RWPE1 (cell line): ENCODE measurements around the gene TBL3.
A peak's percentile ranks its signal among the peaks of the same experiment; 100 is the strongest.

ENCODE experiments used
- CTCF ChIA-PET: fragments of 350-600 bp; sonication (Branson Sonifier 250); formaldehyde crosslinking; extraction: SDS; loops from one replicate; lab custom pipeline; 2021; lab: Yijun Ruan, JAX
- POLR2A ChIA-PET: fragments of 400-600 bp; formaldehyde crosslinking; extraction: SDS; loops from one replicate; lab custom pipeline; 2020; ENCODE audit warnings: antibody characterized with exemption; ENCODE audit not compliant: low non-redundant PET; lab: Yijun Ruan, JAX
- DNase-seq: peaks from one replicate; pipeline ENCODE4 v3.0.0; 2012; ENCODE audit warnings: low spot score
- H3K27ac ChIP-seq: fragments of 450-650 bp; 2 replicates; pipeline ENCODE4 v1.5.1; 2017
- CTCF ChIP-seq: fragments of 450-650 bp; conservative IDR thresholded peaks from 2 replicates; pipeline ENCODE4 v1.5.1; 2017; ENCODE audit warnings: low read depth, mild to moderate bottlenecking

TBL3 gene

GRCh38 chr16:1980770-1981087 lies 8.9 kb downstream of the TBL3 start:
- H3K27ac ChIP-seq, result no peak overlapping the region; the same call in 1 of the 2 replicates
- CTCF ChIA-PET, result no interaction called here
- DNase-seq, result no peak
- no peak for TF ChIP-seq CTCF
- POLR2A ChIA-PET, result interaction anchor here (0.6 kb wide), 1 partner anchor 37 kb away, joined by 3 read pairs; no protein-coding TSS in a partner anchor

DNA sequence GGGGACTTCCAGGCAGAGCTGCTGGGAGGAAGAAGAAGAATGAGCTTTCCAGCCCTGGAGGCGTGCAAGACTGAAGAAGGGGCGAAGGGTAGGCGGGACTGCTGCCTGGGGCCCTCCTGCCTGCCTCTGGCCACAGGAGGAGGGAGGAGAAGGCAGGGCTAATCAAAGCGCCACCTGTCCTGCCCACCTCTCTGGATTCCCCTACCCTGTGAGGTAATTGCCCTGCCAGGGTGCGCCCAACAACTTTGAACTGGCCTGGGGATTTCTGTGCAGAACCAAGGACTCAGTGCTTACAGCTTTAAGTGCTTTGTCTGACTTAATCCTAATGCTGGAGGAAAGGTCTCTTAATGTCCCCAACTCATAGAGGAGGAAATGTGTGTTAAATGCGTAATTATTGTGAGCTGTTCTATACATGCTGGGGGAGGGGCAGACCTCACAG lies 9.6 kb downstream of the TBL3 start, which contains the start of gene NOXO1:
Gene NOXO1, minus strand, starts transcription at position 72 of the 439 bp plus-strand sequence. CDS start 290 bp downstream, outside the sequence.
- ChIA-PET POLR2A (interaction anchor here (0.6 kb wide), 2 partner anchors 36 to 37 kb away, joined by 3 to 5 read pairs; no protein-coding TSS in a partner anchor), CTCF (interaction anchor here (0.6 kb wide), 1 partner anchor 491 kb away, joined by 3 read pairs; no protein-coding TSS in a partner anchor)
- no peak for DNase-seq
- no peak for TF ChIP-seq CTCF
- peak within 1 kb of the TSS; percentile 74 for H3K27ac ChIP-seq

DNA sequence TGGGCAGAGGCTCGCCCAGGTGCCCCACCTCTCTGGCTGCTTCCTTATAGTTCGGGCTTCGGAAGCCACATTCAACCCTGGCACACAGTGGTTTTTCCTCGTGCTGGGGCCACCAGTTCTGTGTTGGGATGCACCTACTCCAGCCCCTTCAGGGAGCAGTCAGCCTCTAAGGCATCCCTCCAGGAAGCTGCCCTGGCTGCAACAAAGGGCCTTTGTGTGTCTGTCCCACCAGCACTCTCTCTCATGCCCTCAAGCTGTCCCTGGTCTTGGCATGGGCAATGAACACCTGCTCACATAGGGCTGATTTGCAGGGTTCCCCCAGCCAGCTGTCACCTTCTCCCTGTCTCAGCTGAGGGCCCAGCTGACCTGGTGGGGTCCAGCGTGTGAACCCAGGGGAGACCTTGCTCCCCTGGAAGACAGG lies 10.2 kb downstream of the TBL3 start:
- ChIA-PET POLR2A (no interaction called here), CTCF (interaction anchor here (0.7 kb wide), 1 partner anchor 21 kb away, joined by 3 read pairs; no protein-coding TSS in a partner anchor)
- no peak for DNase-seq
- TF ChIP-seq CTCF, result no peak
- peak overlapping the region; percentile 49 for H3K27ac ChIP-seq

DNA sequence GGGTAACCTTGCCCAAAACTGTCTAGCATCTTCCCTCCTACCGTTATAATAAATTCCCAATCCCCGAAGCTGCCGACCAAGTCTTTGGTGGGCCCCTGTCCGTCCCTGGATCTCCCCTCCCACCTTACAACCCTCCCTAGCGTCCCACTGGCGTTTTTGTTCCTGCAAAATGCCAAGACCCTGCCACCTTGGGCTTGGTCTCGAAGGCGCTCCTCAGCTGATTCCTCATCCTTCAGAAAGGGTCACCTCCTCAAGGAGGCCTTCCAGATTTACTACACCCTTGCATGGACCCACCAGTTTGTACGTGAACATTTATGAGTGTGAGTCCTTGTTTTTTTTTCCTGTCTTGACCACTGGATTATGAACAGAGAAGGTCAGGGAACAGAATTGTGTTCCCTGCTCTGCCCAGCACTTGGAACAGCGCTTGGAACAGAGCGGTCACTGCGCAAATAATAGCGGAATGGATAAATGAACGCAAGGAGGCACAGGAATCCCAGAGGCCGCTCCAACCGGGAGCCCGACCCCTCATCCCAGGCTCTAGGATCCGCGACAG lies 11.2 kb downstream of the TBL3 start:
- no peak for TF ChIP-seq CTCF
- H3K27ac ChIP-seq, result peak overlapping the region; percentile 73
- ChIA-PET CTCF (interaction anchor here (0.7 kb wide), 1 partner anchor 20 kb away, joined by 3 read pairs; no protein-coding TSS in a partner anchor), POLR2A (no interaction called here)
- no peak for DNase-seq

- peak within 1 kb of the TSS; percentile 73 for H3K27ac ChIP-seq
- DNase-seq, result peak; percentile 93
- TF ChIP-seq CTCF, result peak; percentile 40
- POLR2A ChIA-PET, result interaction anchor here (0.6 to 0.7 kb wide), 2 partner anchors 18 to 57 kb away, joined by 3 read pairs; no protein-coding TSS in a partner anchor
- CTCF ChIA-PET, result interaction anchor here (0.6 to 1.6 kb wide), 3 partner anchors 39 to 1201 kb away, joined by 3 to 4 read pairs (median 3); no protein-coding TSS in a partner anchor
Measured at GRCh38 chr16:1983544-1984346, 11.9 kb downstream of the TBL3 start, which contains the start of gene GFER. Gene GFER, plus strand, starts transcription at chr16:1984193. Its CDS starts 26 bp downstream, at chr16:1984219.
